PFSK-1 (cell line): ENCODE data around the gene PGLYRP1.

Experiments used
- FOXP2 ChIP-seq: optimal IDR thresholded peaks from 2 replicates; pipeline ENCODE3; 2011; ENCODE audit warnings: borderline replicate concordance, control low read depth, inconsistent platforms; ENCODE audit not compliant: insufficient read depth; ENCODE audit errors: extremely low read length, extremely low read depth
- POLR2AphosphoS5 ChIP-seq: IDR thresholded peaks from 2 replicates; pipeline ENCODE4 v1.6.1; 2012; ENCODE audit warnings: low read depth, mild to moderate bottlenecking, control low read depth, low read length, moderate library complexity
- SIN3A ChIP-seq: IDR thresholded peaks from 2 replicates; pipeline ENCODE4 v1.6.1; 2012; ENCODE audit warnings: mild to moderate bottlenecking, low read length, moderate library complexity, borderline replicate concordance; ENCODE audit not compliant: insufficient read depth
- TAF1 ChIP-seq: IDR thresholded peaks from 2 replicates; pipeline ENCODE4 v1.6.1; 2012; ENCODE audit warnings: low read length, control low read depth, borderline replicate concordance; ENCODE audit not compliant: insufficient read depth
- TF ChIP-seq, protein P1 (sequence below), 2 experiments: IDR thresholded peaks; 2 replicates each; pipeline versions ENCODE4 v1.6.1 to v1.8.0; 2011 to 2012; ENCODE audit warnings: low read depth in 2 of 2, low read length in 2 of 2, control low read depth in 1 of 2, inconsistent platforms in 1 of 2, mild to moderate bottlenecking in 1 of 2, moderate library complexity in 1 of 2; ENCODE audit not compliant: insufficient read depth in 1 of 2

PGLYRP1 gene

DNA sequence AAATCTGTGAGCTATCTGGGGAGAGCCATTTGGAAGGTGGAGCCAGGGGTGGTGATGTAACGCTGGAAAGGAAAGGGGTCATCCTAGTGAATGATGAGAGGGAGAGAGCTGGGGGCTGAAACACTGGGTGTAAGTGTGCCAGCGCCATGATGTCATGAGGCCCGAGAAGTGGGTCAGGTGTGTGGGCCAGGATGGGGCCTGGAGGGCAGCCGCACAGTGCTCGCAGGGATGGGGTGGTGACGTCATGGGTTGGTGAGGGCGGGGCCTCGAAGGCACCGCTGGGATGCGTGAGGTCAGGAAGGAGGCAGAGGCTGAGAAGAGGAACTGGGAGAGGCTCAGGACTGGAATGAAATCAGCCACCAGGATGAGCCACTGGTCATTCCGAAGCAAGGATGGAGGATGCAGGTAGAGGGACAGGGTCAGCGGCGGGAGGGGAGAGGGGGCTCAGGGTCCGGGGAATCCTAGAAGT is 23.2 kb downstream of the PGLYRP1 start:
- no peak for TF ChIP-seq POLR2AphosphoS5
- TF ChIP-seq, protein P1, sequence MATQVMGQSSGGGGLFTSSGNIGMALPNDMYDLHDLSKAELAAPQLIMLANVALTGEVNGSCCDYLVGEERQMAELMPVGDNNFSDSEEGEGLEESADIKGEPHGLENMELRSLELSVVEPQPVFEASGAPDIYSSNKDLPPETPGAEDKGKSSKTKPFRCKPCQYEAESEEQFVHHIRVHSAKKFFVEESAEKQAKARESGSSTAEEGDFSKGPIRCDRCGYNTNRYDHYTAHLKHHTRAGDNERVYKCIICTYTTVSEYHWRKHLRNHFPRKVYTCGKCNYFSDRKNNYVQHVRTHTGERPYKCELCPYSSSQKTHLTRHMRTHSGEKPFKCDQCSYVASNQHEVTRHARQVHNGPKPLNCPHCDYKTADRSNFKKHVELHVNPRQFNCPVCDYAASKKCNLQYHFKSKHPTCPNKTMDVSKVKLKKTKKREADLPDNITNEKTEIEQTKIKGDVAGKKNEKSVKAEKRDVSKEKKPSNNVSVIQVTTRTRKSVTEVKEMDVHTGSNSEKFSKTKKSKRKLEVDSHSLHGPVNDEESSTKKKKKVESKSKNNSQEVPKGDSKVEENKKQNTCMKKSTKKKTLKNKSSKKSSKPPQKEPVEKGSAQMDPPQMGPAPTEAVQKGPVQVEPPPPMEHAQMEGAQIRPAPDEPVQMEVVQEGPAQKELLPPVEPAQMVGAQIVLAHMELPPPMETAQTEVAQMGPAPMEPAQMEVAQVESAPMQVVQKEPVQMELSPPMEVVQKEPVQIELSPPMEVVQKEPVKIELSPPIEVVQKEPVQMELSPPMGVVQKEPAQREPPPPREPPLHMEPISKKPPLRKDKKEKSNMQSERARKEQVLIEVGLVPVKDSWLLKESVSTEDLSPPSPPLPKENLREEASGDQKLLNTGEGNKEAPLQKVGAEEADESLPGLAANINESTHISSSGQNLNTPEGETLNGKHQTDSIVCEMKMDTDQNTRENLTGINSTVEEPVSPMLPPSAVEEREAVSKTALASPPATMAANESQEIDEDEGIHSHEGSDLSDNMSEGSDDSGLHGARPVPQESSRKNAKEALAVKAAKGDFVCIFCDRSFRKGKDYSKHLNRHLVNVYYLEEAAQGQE (IDR thresholded peaks at IDR 0.05; ENCODE audit: insufficient read depth in 1 of 2, low read depth in 2 of 2, low read length in 2 of 2) = no peak
- TF ChIP-seq TAF1 = no peak
- TF ChIP-seq SIN3A = no peak
- TF ChIP-seq FOXP2 = no peak

DNA sequence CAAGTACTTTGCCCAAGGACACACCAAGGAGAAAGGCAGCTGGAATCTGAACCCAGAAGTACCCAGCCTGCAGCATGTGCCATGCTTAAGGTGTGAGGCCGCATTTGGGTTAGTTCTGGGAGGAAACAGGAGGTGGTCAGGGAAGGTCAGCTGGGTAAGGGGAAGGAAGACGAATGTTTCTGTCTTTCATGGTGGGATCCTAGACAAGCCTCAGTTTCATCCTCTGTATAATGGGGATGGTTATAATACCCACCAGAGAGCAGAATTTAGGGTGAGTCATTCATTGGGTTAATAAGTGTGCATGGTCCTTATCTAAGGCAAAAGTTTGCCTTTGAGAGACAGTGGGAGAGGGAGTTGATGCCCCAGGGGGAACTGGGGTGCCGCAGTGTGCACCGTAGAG is 24.0 kb downstream of the PGLYRP1 start:
- no peak for TF ChIP-seq FOXP2
- TF ChIP-seq TAF1 = no peak
- TF ChIP-seq, protein P1 (IDR thresholded peaks at IDR 0.05; ENCODE audit: insufficient read depth in 1 of 2, low read depth in 2 of 2, low read length in 2 of 2) = no peak
- TF ChIP-seq SIN3A = no peak
- TF ChIP-seq POLR2AphosphoS5 = no peak

DNA sequence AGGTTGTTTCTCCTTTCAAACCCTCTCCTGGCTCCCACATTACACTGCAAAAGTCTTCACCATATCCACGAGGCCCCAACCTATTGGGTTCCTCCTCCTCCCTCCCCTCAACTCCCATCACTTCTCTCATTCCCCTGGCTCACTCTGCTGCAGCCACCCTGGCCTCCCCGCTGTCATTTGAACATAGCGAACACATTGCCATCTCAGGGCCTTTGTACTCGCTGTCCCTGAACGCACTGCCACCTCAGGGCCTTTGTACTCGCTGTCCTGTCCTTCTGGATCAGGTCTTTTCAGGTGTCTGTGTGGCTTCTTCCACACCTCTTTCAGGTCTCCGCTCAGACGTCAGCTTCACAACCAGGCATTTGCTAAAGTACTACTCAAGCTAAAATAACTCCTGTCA is 25.9 kb downstream of the PGLYRP1 start:
- TF ChIP-seq, protein P1 (IDR thresholded peaks at IDR 0.05; ENCODE audit: insufficient read depth in 1 of 2, low read depth in 2 of 2, low read length in 2 of 2) = no peak
- no peak for TF ChIP-seq FOXP2
- TF ChIP-seq SIN3A = no peak
- no peak for TF ChIP-seq TAF1
- TF ChIP-seq POLR2AphosphoS5 = no peak

DNA sequence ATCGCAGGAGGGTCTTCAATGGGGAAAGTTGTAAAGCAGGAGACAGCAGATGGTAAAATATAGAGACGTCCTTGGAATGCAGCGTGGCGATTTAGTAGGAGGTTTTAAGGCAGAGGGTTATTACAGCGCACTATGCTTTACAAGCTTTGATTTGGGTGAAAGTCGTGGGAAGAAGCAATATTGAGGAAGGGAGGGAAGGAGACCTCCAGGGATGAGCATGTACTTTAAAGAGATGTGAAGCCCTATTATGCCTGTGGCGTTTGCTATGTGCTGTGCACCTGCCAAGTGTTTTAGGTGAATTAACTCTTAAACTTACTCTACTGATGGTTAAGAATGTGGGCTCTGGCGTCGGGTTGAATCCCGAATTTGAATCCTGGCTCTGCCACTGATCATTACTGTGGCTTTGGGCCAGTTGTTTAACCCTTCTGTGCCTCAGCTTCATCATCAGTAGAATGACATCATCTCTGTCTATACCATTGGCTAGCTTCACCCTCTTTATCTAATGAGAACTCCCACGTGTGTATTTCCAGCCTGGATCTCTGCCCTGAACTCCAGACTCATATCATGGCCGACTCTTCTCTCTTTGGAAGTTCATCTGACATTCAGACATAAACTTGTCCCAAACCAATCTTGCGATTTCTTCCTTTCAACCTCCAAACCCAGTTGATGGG is 27.0 kb downstream of the PGLYRP1 start:
- TF ChIP-seq, protein P1 (IDR thresholded peaks at IDR 0.05; ENCODE audit: insufficient read depth in 1 of 2, low read depth in 2 of 2, low read length in 2 of 2) = no peak
- TF ChIP-seq POLR2AphosphoS5 (no peak; the same call in 1 of the 2 replicates), TAF1 (no peak), FOXP2 (no peak), SIN3A (no peak)
